CD1c-positive myeloid dendritic cell (primary cell): ENCODE data around the gene PPM1F.
A peak's percentile ranks its signal among the peaks of the same experiment; 100 is the strongest.

Experiments
- DNase-seq: peaks from one replicate; pipeline ENCODE4 v3.0.0-alpha.2; 2016; ENCODE audit errors: extremely low spot score

The PPM1F gene

GRCh38 chr22:21975854-21976345 is 23.3 kb upstream of the PPM1F start:
- DNase-seq, result no peak

GRCh38 chr22:21975273-21975672 is 22.6 kb upstream of the PPM1F start:
- no peak for DNase-seq

GRCh38 chr22:21974058-21974649 is 21.5 kb upstream of the PPM1F start:
- DNase-seq, result no peak

- DNase-seq, result no peak
Observed at GRCh38 chr22:21972806-21973205, 20.2 kb upstream of the PPM1F start.

GRCh38 chr22:21972293-21972779 is 19.7 kb upstream of the PPM1F start:
- peak; percentile 46 for DNase-seq

- DNase-seq, result no peak
Observed at GRCh38 chr22:21971858-21972275, 19.2 kb upstream of the PPM1F start.

- DNase-seq, result no peak
Observed at GRCh38 chr22:21970800-21971617, 18.4 kb upstream of the PPM1F start.

- no peak for DNase-seq
Observed at GRCh38 chr22:21970037-21970799, 17.6 kb upstream of the PPM1F start.

- DNase-seq, result no peak
Observed at GRCh38 chr22:21968452-21969129, 15.9 kb upstream of the PPM1F start.

GRCh38 chr22:21967693-21968271 is 15.1 kb upstream of the PPM1F start:
- DNase-seq, result no peak

- no peak for DNase-seq
Observed at GRCh38 chr22:21966643-21967516, 14.2 kb upstream of the PPM1F start.

- no peak for DNase-seq
Observed at GRCh38 chr22:21965762-21966288, 13.2 kb upstream of the PPM1F start.

- DNase-seq, result no peak
Observed at GRCh38 chr22:21964918-21965484, 12.4 kb upstream of the PPM1F start.

- DNase-seq, result no peak
Observed at GRCh38 chr22:21964234-21964633, 11.6 kb upstream of the PPM1F start.

- DNase-seq, result no peak
Observed at GRCh38 chr22:21963790-21964211, 11.2 kb upstream of the PPM1F start.

- DNase-seq, result no peak
Observed at GRCh38 chr22:21963286-21963685, 10.6 kb upstream of the PPM1F start.

- DNase-seq, result no peak
Observed at GRCh38 chr22:21962655-21962949, 10.0 kb upstream of the PPM1F start.

GRCh38 chr22:21961886-21962654 is 9.4 kb upstream of the PPM1F start:
- no peak for DNase-seq
